ENCODE data around the gene PIGBOS1. TPM values are rescaled to one million over a fixed set of nuclear protein-coding genes. Genes with fewer than 3 reads are reported as not detected.

The PIGBOS1 gene
- total and polyA plus RNA-seq, 9 of the 15 experiments (the other 6 are each of a cell fraction or from before 2014, with no cell fraction given) = 25.2 to 76.2 (median 46.0) TPM

DNA sequence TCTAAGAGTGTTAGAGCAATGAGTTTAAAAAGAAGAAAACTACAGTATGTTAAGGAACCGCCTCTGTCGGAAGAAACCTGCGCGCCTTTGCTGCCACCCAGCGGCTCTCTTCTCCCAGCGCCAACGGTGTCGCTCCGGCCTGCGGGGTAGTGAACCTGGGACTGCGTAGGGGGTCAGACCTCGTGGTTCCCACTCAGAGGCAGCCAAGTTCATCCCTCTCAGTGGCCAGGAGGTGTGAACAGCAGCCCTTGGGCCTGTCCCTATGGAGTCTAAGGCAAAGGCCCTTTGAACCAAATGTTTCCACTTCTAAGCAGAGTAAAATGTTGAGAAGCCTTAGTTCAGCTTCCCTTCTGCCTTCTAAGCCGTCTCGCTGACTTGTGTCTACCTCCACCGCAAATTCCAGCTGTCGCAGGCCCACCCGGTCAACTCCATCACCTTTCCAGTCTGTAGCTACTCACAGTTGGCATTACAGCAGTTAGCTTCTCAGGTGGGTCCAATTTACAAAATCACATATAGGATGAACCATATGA, 28.3 kb downstream of the PIGBOS1 start (continued):
- TF ChIP-seq PRDM10 (IDR thresholded peaks at IDR 0.05; ENCODE audit: partially characterized antibody) = peak; percentile 62
- no peak for TF ChIP-seq GMEB1 (CRISPR knock-in tag; IDR thresholded peaks at IDR 0.05)
- no peak for TF ChIP-seq POLR2AphosphoS5 (IDR thresholded peaks at IDR 0.05; ENCODE audit: control insufficient read depth, insufficient read depth, low read depth, low read length)
- TF ChIP-seq AFF1 (IDR thresholded peaks at IDR 0.05; ENCODE audit: low read depth in 1 of 2, partially characterized antibody in 2 of 2) = no peak
- TF ChIP-seq MTA3 (IDR thresholded peaks at IDR 0.05; ENCODE audit: borderline replicate concordance) = no peak
- TF ChIP-seq ARHGAP35 (IDR thresholded peaks at IDR 0.05; ENCODE audit: partially characterized antibody) = no peak
- no peak for TF ChIP-seq AFF4 (CRISPR knock-in tag; IDR thresholded peaks at IDR 0.05)
- TF ChIP-seq NFIC (IDR thresholded peaks at IDR 0.05) = no peak
- no peak for TF ChIP-seq PCBP1 (IDR thresholded peaks at IDR 0.05; ENCODE audit: low read depth, low read length, poor library complexity, severe bottlenecking)
